K562 (cell line): Measurements from ENCODE around the gene PLEKHF1. TPM values are rescaled to one million over a fixed set of nuclear protein-coding genes. Genes with fewer than 3 reads are reported as not detected.
A peak's percentile ranks its signal among the peaks of the same experiment; 100 is the strongest.

Experiments used
- ATAC-seq: fragments of 200-7000 bp; cut with Tn5 transposase; 3 replicates; pipeline ENCODE4 v1.9.1; 2020; ENCODE audit warnings: moderate library complexity
- BruUV-seq: library from RNA; stranded (reverse); fragments of 400-500 nt; replicated peaks from 2 replicates; lab custom pipeline; 2021; lab: Mats Ljungman, UMichigan
- CTCF ChIA-PET: fragments of 300-600 bp; formaldehyde crosslinking; extraction: SDS; loops from one replicate; lab custom pipeline; 2021; ENCODE audit warnings: low intra/inter-chr PET ratio; lab: Yijun Ruan, JAX
- POLR2A ChIA-PET: fragments of 300-600, 350-650 bp; sonication (Branson Sonifier 250); formaldehyde crosslinking; extraction: SDS; loops from one replicate; lab custom pipeline; 2021; ENCODE audit warnings: antibody characterized with exemption, inconsistent platforms; lab: Yijun Ruan, JAX
- DNase-seq, 4 experiments: peaks; one replicate each; pipeline versions ENCODE4 v3.0.0 to v3.0.0-alpha.2; 2011 to 2018; ENCODE audit warnings: low spot score in 3 of 4, mixed read lengths in 3 of 4; ENCODE audit errors: extremely low read depth in 1 of 4
- FAIRE-seq: peaks from 2 replicates; lab custom pipeline; 2011; peaks lifted over from hg19 to GRCh38; lab: Jason Lieb, UNC
- H2AFZ ChIP-seq: 2 replicates; pipeline ENCODE4 v1.6.0; 2011; ENCODE audit warnings: low read depth, low read length, control low read depth, inconsistent platforms
- H3K27ac ChIP-seq: fragments of 200-600 bp; 3 replicates; pipeline ENCODE4 v1.8.0; 2011; ENCODE audit warnings: low read depth, mild to moderate bottlenecking, control low read depth, inconsistent platforms, low read length, moderate library complexity, mixed read lengths; ENCODE audit errors: extremely low read depth
- H3K27me3 ChIP-seq, 2 experiments: fragments of 300-600 bp in 1 of 2; 2 replicates in 1 of 2; 3 replicates in 1 of 2; pipeline versions ENCODE4 v1.6.0 to v1.8.0; 2011; ENCODE audit warnings: inconsistent platforms in 2 of 2, low read length in 2 of 2, mild to moderate bottlenecking in 1 of 2, mixed read lengths in 1 of 2, moderate library complexity in 1 of 2; ENCODE audit not compliant: control insufficient read depth in 2 of 2, insufficient read depth in 2 of 2
- H3K36me3 ChIP-seq: fragments of 300-600 bp; 3 replicates; pipeline ENCODE4 v1.8.0; 2011; ENCODE audit warnings: mild to moderate bottlenecking, low read length, inconsistent platforms; ENCODE audit not compliant: control insufficient read depth, insufficient read depth
- H3K4me1 ChIP-seq, 2 experiments: fragments of 200-600 bp in 1 of 2; replicated peaks in 1 of 2; 2 replicates in 1 of 2; 3 replicates in 1 of 2; pipeline versions ENCODE4 v1.5.1 to v1.8.0; 2011; ENCODE audit warnings: inconsistent platforms in 2 of 2, low read length in 2 of 2, mild to moderate bottlenecking in 1 of 2, mixed read lengths in 1 of 2, moderate library complexity in 1 of 2; ENCODE audit not compliant: control insufficient read depth in 2 of 2, insufficient read depth in 2 of 2
- H3K4me2 ChIP-seq: 2 replicates; pipeline ENCODE4 v1.6.1; 2011; ENCODE audit warnings: low read length, control low read depth, inconsistent platforms, mixed read lengths; ENCODE audit not compliant: insufficient read depth
- H3K4me3 ChIP-seq: fragments of 200-600 bp; sonication (generic), shearing (Covaris generic); 2 replicates; pipeline ENCODE4 v1.5.1; 2016; ENCODE audit warnings: control low read depth, inconsistent platforms
- H3K79me2 ChIP-seq: fragments of 200-600 bp; 3 replicates; pipeline ENCODE4 v1.8.0; 2011; ENCODE audit warnings: low read length, inconsistent platforms; ENCODE audit not compliant: control insufficient read depth, insufficient read depth
- H3K9ac ChIP-seq, 2 experiments: 2 replicates each; pipeline versions ENCODE4 v1.6.0 to v1.6.1; 2011; ENCODE audit warnings: low read depth in 2 of 2, low read length in 2 of 2, control low read depth in 1 of 2, inconsistent platforms in 1 of 2, mild to moderate bottlenecking in 1 of 2, mixed read lengths in 1 of 2; ENCODE audit not compliant: insufficient read depth in 1 of 2
- H3K9me1 ChIP-seq: one replicate; pipeline ENCODE4 v1.6.0; 2011; ENCODE audit warnings: inconsistent platforms, mild to moderate bottlenecking, low read length, moderate library complexity; ENCODE audit not compliant: control insufficient read depth, insufficient read depth
- H3K9me3 ChIP-seq: replicated peaks from 2 replicates; pipeline ENCODE4 v1.5.1; 2011; ENCODE audit warnings: low read depth, low read length, inconsistent platforms; ENCODE audit not compliant: control insufficient read depth, insufficient read depth
- H4K20me1 ChIP-seq: replicated peaks from 2 replicates; pipeline ENCODE4 v1.6.1; 2011; ENCODE audit warnings: low read length, inconsistent platforms, mixed read lengths; ENCODE audit not compliant: control insufficient read depth, insufficient read depth
- C11orf30 ChIP-seq: fragments of 450-650 bp; IDR thresholded peaks from 2 replicates; pipeline ENCODE4 v1.6.1; 2016; ENCODE audit warnings: low read depth, mild to moderate bottlenecking
- ESRRB ChIP-seq: fragments of 250-450 bp; sonication (Bioruptor Pico); IDR thresholded peaks from 2 replicates; pipeline ENCODE4 v1.5.0; 2020; ENCODE audit warnings: mild to moderate bottlenecking, moderate library complexity, borderline replicate concordance
- POLR2AphosphoS2 ChIP-seq: IDR thresholded peaks from 2 replicates; pipeline ENCODE4 v1.6.1; 2012; ENCODE audit warnings: low read length, improper control_type of control experiment
- RCOR1 ChIP-seq, 2 experiments: IDR thresholded peaks; 2 replicates each; pipeline ENCODE4 v1.6.1; 2012; ENCODE audit warnings: low read depth in 2 of 2, low read length in 2 of 2, borderline replicate concordance in 1 of 2, improper control_type of control experiment in 1 of 2
- TGIF2 ChIP-seq: sonication (generic); formaldehyde crosslinking; IDR thresholded peaks from 2 replicates; pipeline ENCODE4 v1.8.1; 2022; ENCODE audit warnings: mild to moderate bottlenecking, missing genetic modification reagents, moderate library complexity
- ZNF146 ChIP-seq: IDR thresholded peaks from one replicate; pipeline ENCODE4 v1.6.1; 2018; ENCODE audit warnings: missing compliant biosample characterization; ENCODE audit not compliant: unreplicated experiment
- ZNF316 ChIP-seq: fragments of 450-650 bp; IDR thresholded peaks from 2 replicates; pipeline ENCODE4 v1.6.1; 2016
- WGBS: fragments of 100-300 bp; shearing (Covaris generic); methylation state at CpG from one replicate; pipeline ENCODE4 v1.1.6; 2016; ENCODE audit warnings: low coverage, mixed read lengths; ENCODE audit not compliant: insufficient coverage; ENCODE audit errors: missing lambda C conversion rate; 5-methylcytosine and 5-hydroxymethylcytosine counted together
- in situ Hi-C: fragments of 300-500 bp; cut with MboI; formaldehyde crosslinking; loops from 4 replicates; pipeline ENCODE4 v1.15.0; 2018; ENCODE audit warnings: inconsistent platforms, mixed read lengths
- intact Hi-C: fragments of 100-400 bp; cut with micrococcal nuclease; formaldehyde crosslinking; loops from 2 replicates; pipeline ENCODE4 v1.14.2; 2022
- polyA plus RNA-seq, 8 experiments: library from polyadenylated mRNA; depleted of rRNA in 4 of 8; stranded (reverse) in 5 of 8; unstranded in 3 of 8; fragments of >200 nt; fragmentation: Nextera tagmentation in 2 of 8; fragmentation: Illumina TruSeq in 1 of 8; extraction: Ambion mirVana in 2 of 8; extraction: Trizol in 1 of 8; gene quantifications; 2 replicates each; pipeline versions ENCODE4 v1.2.1 to v1.2.3, GENCODE V29; 2011 to 2014; ENCODE audit warnings: inconsistent platforms in 1 of 8, missing spikeins in 1 of 8
- total RNA-seq, 7 experiments: library from RNA; depleted of rRNA in 6 of 7; stranded (reverse); fragments of >200 nt in 6 of 7; fragmentation: Illumina TruSeq in 2 of 7; extraction: Trizol in 2 of 7; gene quantifications; 2 replicates each; pipeline versions ENCODE4 v1.2.1 to v1.2.3, GENCODE V29; 2011 to 2021; ENCODE audit warnings: low replicate concordance in 1 of 7
- TF ChIP-seq, protein P1 (sequence below): fragments of 150-350 bp; IDR thresholded peaks from 2 replicates; pipeline ENCODE4 v1.6.1; 2014; ENCODE audit warnings: low read depth, mild to moderate bottlenecking, low read length, borderline replicate concordance

The PLEKHF1 gene
- total and polyA plus RNA-seq, 9 of the 15 experiments (the other 6 are each of a cell fraction or from before 2014, with no cell fraction given): 0.07 to 13.4 (median 3.9) TPM; not detected in 1

GRCh38 chr19:29651622-29652394, 13.5 kb upstream of the PLEKHF1 start:
- 55% methylated on average over 7 of the region's 7 CpGs for WGBS
- Histone ChIP-seq H3K9me3 (no peaks in the 10 kb centered on the region), H3K9ac (no peak overlapping the region), H3K36me3 (no peaks in the 10 kb centered on the region), H3K9me1 (no peaks in the 10 kb centered on the region), H4K20me1 (no peaks in the 10 kb centered on the region), H3K4me2 (no peak overlapping the region; the same call in 1 of the 2 replicates), H3K79me2 (no peaks in the 10 kb centered on the region), H3K4me3 (no peak overlapping the region), H3K27ac (no peak overlapping the region), H3K27me3 (no peaks in the 10 kb centered on the region), H2AFZ (peak overlapping the region; percentile 60), H3K4me1 (peaks cover 4 to 16% of the 10 kb centered on the region in 2 experiments; a peak in 4 of 5 replicates)
- FAIRE-seq: no peak
- in situ Hi-C loops: no loop called here
- DNase-seq: no peak
- intact Hi-C loops: no loop called here
- no TSS peak for BruUV-seq
- ChIA-PET CTCF (no interaction called here), POLR2A (interaction anchor here (1.2 kb wide), 1 partner anchor 10 kb away, joined by 3 read pairs; no protein-coding TSS in a partner anchor)
- peak; percentile 35; the same call in 2 of the 3 replicates for ATAC-seq
- no peak for TF ChIP-seq ZNF146 (CRISPR knock-in tag)
- TF ChIP-seq ZNF316: peak; percentile 27; the same call in 1 of the 2 replicates
- TF ChIP-seq, protein P1, sequence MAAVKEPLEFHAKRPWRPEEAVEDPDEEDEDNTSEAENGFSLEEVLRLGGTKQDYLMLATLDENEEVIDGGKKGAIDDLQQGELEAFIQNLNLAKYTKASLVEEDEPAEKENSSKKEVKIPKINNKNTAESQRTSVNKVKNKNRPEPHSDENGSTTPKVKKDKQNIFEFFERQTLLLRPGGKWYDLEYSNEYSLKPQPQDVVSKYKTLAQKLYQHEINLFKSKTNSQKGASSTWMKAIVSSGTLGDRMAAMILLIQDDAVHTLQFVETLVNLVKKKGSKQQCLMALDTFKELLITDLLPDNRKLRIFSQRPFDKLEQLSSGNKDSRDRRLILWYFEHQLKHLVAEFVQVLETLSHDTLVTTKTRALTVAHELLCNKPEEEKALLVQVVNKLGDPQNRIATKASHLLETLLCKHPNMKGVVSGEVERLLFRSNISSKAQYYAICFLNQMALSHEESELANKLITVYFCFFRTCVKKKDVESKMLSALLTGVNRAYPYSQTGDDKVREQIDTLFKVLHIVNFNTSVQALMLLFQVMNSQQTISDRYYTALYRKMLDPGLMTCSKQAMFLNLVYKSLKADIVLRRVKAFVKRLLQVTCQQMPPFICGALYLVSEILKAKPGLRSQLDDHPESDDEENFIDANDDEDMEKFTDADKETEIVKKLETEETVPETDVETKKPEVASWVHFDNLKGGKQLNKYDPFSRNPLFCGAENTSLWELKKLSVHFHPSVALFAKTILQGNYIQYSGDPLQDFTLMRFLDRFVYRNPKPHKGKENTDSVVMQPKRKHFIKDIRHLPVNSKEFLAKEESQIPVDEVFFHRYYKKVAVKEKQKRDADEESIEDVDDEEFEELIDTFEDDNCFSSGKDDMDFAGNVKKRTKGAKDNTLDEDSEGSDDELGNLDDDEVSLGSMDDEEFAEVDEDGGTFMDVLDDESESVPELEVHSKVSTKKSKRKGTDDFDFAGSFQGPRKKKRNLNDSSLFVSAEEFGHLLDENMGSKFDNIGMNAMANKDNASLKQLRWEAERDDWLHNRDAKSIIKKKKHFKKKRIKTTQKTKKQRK: no peak
- peak in 1 of 2 experiments; percentile 49; a peak in 1 of 4 replicates for TF ChIP-seq RCOR1 (IDR thresholded peaks at IDR 0.05; ENCODE audit: borderline replicate concordance in 1 of 2, low read depth in 2 of 2, low read length in 2 of 2)
- no peak for TF ChIP-seq ESRRB
- TF ChIP-seq C11orf30: peak; percentile 64; the same call in 1 of the 2 replicates
- no peak for TF ChIP-seq TGIF2 (CRISPR knock-in tag)
- TF ChIP-seq POLR2AphosphoS2: no peak
